Measurements from ENCODE around the gene MECR. TPM values are rescaled to one million over a fixed set of nuclear protein-coding genes. Genes with fewer than 3 reads are reported as not detected.
"Not testable (repeated sequence)": the region's sequence is repeated elsewhere in the genome, so short reads cannot be mapped to it uniquely, and the experiment has no call there.

Gene MECR
- total RNA-seq, 1 donor from 2014 or later: 34.6 TPM

DNA sequence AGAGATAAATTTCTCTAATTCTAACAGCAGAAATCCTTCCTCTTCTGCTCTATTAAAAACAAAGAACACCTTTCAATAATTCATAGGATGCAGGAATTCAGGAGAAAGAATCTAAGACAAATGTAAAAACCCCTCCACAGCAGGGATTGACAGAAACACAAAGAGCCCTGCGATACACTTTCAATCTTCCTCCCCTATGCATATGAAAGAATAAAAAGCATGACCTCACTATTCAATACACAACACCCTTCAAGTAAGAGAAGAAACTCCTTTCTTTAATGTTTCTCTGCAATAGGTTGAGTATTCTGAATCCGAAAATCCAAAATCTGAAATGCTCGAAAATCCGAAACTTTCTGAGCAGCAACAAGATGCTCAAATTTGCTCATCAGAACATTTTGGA is 66.1 kb downstream of the MECR start:
- Mint-ChIP-seq H3K36me3 (ENCODE audit: low read depth) (peaks cover 73% of the 10 kb centered on the region), H3K9me3 (no peaks in the 10 kb centered on the region), H3K4me3 (ENCODE audit: low read depth) (no peak overlapping the region), H3K27me3 (ENCODE audit: low read depth) (no peaks in the 10 kb centered on the region), H3K4me1 (ENCODE audit: low read depth) (peaks cover 30% of the 10 kb centered on the region), H3K27ac (peak overlapping the region; percentile 13)
- DNase-seq (ENCODE audit: low spot score): no peak
- intact Hi-C loops (cut with micrococcal nuclease): no loop called here

DNA sequence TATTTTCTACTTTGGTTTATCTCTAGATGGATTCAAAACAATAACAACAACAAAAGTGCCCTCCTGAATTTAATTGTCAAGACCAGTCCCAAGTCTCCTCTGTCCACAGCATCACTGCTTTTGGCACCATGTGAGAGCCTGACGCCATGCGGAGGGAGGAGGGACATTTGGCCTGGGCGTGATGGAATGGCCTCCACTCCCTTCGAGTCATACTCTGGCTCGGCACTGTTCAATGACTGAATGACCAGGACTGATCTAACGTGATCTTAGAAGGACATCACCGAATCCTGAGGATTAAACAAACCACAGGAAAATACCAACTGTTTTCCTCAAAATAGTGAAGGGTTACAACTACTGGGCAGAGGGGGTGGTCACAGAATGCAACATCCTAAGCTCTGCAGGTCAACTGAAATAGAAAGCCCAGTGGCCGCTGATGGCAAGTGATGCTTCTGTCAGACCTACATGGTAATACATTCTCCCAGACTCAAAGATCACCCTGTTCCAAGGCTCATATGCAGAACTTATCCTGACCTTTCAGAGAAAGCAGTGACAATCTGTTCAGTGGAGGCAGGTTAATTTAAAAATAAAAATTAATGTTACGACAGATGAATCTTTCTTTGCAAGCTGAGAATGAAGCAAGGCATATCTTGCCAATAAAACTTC is 68.1 kb downstream of the MECR start:
- H3K36me3 Mint-ChIP-seq (ENCODE audit: low read depth): peaks cover 77% of the 10 kb centered on the region
- no peak overlapping the region for H3K4me3 Mint-ChIP-seq (ENCODE audit: low read depth)
- peaks cover 22% of the 10 kb centered on the region for H3K4me1 Mint-ChIP-seq (ENCODE audit: low read depth)
- intact Hi-C loops (cut with micrococcal nuclease): no loop called here
- H3K9me3 Mint-ChIP-seq: no peaks in the 10 kb centered on the region
- H3K27ac Mint-ChIP-seq: no peak overlapping the region
- H3K27me3 Mint-ChIP-seq (ENCODE audit: low read depth): no peaks in the 10 kb centered on the region
- DNase-seq (ENCODE audit: low spot score): no peak

GRCh38 chr1:29162025-29162424 is 68.7 kb downstream of the MECR start:
- Mint-ChIP-seq H3K9me3 (no peaks in the 10 kb centered on the region), H3K4me3 (ENCODE audit: low read depth) (no peak overlapping the region), H3K36me3 (ENCODE audit: low read depth) (peaks cover 79% of the 10 kb centered on the region), H3K27ac (no peak overlapping the region), H3K27me3 (ENCODE audit: low read depth) (no peaks in the 10 kb centered on the region), H3K4me1 (ENCODE audit: low read depth) (peaks cover 22% of the 10 kb centered on the region)
- no peak for DNase-seq (ENCODE audit: low spot score)
- intact Hi-C loops (cut with micrococcal nuclease): no loop called here

DNA sequence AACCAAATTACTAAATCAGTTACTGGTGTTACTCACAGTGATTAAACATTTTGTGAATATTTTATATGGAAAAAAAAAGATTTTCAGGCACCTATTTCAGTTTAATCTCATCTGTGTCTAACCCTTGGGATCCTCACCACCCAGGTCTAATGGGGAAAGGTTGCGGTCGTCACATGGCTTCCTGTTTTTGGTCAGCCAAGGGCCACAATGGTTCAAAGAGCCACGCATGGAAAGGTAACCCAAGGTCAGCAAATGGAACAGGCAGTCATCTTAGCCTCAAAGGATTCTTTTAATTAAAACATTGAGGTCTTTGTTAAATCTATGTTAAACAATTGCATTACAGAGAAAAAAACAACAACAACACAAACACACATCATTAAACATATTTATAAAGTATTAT is 71.0 kb downstream of the MECR start:
- H3K9me3 Mint-ChIP-seq: no peaks in the 10 kb centered on the region
- intact Hi-C loops (cut with micrococcal nuclease): no loop called here
- no peak for DNase-seq (ENCODE audit: low spot score)

DNA sequence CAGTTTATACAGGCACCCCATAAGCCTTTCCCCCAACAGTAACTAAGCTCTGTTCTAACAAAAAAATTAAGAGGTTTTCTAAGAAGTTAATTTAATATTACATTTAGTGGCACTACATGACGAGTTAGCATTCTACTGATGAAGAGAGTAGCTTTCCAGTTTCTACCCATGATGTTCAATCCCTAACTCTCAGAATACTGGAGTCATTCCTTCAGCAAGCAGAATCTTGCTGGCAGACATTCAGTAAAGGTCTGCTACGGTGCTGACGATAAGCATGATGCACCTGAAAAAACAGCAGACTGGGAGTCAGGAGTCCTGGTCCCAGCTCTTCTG is 73.5 kb downstream of the MECR start:
- Mint-ChIP-seq H3K27me3 (ENCODE audit: low read depth) (no peaks in the 10 kb centered on the region), H3K9me3 (no peaks in the 10 kb centered on the region), H3K4me1 (ENCODE audit: low read depth) (peaks cover 3% of the 10 kb centered on the region), H3K27ac (no peak overlapping the region), H3K4me3 (ENCODE audit: low read depth) (no peak overlapping the region), H3K36me3 (ENCODE audit: low read depth) (peaks cover 75% of the 10 kb centered on the region)
- intact Hi-C loops (cut with micrococcal nuclease): no loop called here
- no peak for DNase-seq (ENCODE audit: low spot score)

More for the DNA sequence above, 71.0 kb downstream of the MECR start:
- Mint-ChIP-seq H3K36me3 (ENCODE audit: low read depth) (peaks cover 74% of the 10 kb centered on the region), H3K27ac (no peak overlapping the region), H3K27me3 (ENCODE audit: low read depth) (no peaks in the 10 kb centered on the region), H3K4me1 (ENCODE audit: low read depth) (peaks cover 9% of the 10 kb centered on the region), H3K4me3 (ENCODE audit: low read depth) (no peak overlapping the region)

GRCh38 chr1:29156543-29157268 is 74.0 kb downstream of the MECR start:
- Mint-ChIP-seq H3K36me3 (ENCODE audit: low read depth) (peaks cover 78% of the 10 kb centered on the region), H3K4me3 (ENCODE audit: low read depth) (no peak overlapping the region), H3K27me3 (ENCODE audit: low read depth) (no peaks in the 10 kb centered on the region), H3K9me3 (no peaks in the 10 kb centered on the region), H3K4me1 (ENCODE audit: low read depth) (peaks cover 3% of the 10 kb centered on the region), H3K27ac (no peak overlapping the region)
- intact Hi-C loops (cut with micrococcal nuclease): no loop called here
- DNase-seq (ENCODE audit: low spot score): no peak

GRCh38 chr1:29152046-29152805 is 78.5 kb downstream of the MECR start:
- Mint-ChIP-seq H3K4me3 (ENCODE audit: low read depth) (no peak overlapping the region), H3K27ac (no peak overlapping the region)
- intact Hi-C loops (cut with micrococcal nuclease): no loop called here

GRCh38 chr1:29150346-29150745 is 80.4 kb downstream of the MECR start:
- H3K27me3 Mint-ChIP-seq (ENCODE audit: low read depth); H3K4me1 Mint-ChIP-seq (ENCODE audit: low read depth); H3K4me3 Mint-ChIP-seq (ENCODE audit: low read depth); H3K9me3 Mint-ChIP-seq; DNase-seq (ENCODE audit: low spot score); H3K27ac Mint-ChIP-seq; intact Hi-C loops (cut with micrococcal nuclease): not testable (repeated sequence)
- H3K36me3 Mint-ChIP-seq (ENCODE audit: low read depth): peaks cover 94% of the 10 kb centered on the region

More at GRCh38 chr1:29152046-29152805, 78.5 kb downstream of the MECR start:
- Mint-ChIP-seq H3K4me1 (ENCODE audit: low read depth) (no peaks in the 10 kb centered on the region), H3K9me3 (no peaks in the 10 kb centered on the region), H3K27me3 (ENCODE audit: low read depth) (no peaks in the 10 kb centered on the region), H3K36me3 (ENCODE audit: low read depth) (peaks cover 93% of the 10 kb centered on the region)
- DNase-seq (ENCODE audit: low spot score): no peak

DNA sequence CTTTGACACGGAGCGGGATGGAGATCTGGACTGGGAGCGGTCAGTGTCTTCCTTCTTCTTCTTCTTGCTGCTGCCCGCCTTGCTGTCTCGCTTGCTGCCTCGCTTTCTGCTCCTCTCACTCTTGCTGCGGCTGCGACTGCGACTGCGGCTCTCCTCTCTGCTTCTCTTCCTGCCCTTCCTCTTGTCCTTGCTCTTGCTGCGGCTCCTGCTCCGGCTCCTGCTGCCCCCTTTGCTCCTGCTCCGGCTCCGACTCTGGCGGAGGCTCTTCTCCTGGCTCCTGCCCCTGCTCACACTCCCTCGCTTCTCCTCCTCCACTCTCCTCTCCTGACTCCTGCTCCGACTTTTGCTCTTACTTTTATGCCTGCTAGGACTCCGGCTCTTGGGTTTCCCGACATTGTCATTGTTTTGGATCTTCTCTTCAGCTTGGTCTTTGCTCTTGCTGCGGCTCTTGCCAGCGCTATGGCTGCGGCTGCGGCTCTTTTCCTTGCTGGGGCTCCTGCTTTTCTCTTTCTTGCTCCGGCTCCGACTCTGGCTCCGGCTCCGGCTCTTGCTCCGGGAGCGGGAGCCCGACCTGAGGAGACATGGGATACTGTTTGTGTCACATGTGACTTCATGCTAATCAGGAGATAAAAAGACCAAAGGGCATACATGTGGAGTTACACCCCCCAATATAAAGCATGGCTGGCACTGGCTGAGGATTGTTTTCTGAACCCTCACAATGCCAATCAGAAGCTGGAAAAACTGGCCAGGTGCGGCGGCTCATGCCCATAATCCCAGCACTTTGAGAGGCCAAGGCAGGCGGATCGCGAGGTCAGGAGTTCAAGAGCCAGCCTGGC is 81.9 kb downstream of the MECR start:
- no peak overlapping the region for H3K27ac Mint-ChIP-seq
- no peaks in the 10 kb centered on the region for H3K4me1 Mint-ChIP-seq (ENCODE audit: low read depth)
- H3K36me3 Mint-ChIP-seq (ENCODE audit: low read depth): peaks cover 89% of the 10 kb centered on the region
- H3K27me3 Mint-ChIP-seq (ENCODE audit: low read depth): no peaks in the 10 kb centered on the region
- H3K9me3 Mint-ChIP-seq: no peaks in the 10 kb centered on the region
- DNase-seq (ENCODE audit: low spot score): no peak
- intact Hi-C loops (cut with micrococcal nuclease): no loop called here
- H3K4me3 Mint-ChIP-seq (ENCODE audit: low read depth): no peak overlapping the region

GRCh38 chr1:29145739-29146437 is 84.8 kb downstream of the MECR start:
- Mint-ChIP-seq H3K36me3 (ENCODE audit: low read depth) (peaks cover 76% of the 10 kb centered on the region), H3K9me3 (no peaks in the 10 kb centered on the region), H3K27me3 (ENCODE audit: low read depth) (no peaks in the 10 kb centered on the region), H3K27ac (peak overlapping the region; percentile 9), H3K4me3 (ENCODE audit: low read depth) (no peak overlapping the region), H3K4me1 (ENCODE audit: low read depth) (no peaks in the 10 kb centered on the region)
- intact Hi-C loops (cut with micrococcal nuclease): no loop called here
- DNase-seq (ENCODE audit: low spot score): no peak

GRCh38 chr1:29144178-29144577 is 86.6 kb downstream of the MECR start:
- H3K27me3 Mint-ChIP-seq (ENCODE audit: low read depth): no peaks in the 10 kb centered on the region
- H3K9me3 Mint-ChIP-seq: no peaks in the 10 kb centered on the region
- H3K4me3 Mint-ChIP-seq (ENCODE audit: low read depth): no peak overlapping the region
- no peak overlapping the region for H3K27ac Mint-ChIP-seq
- H3K36me3 Mint-ChIP-seq (ENCODE audit: low read depth): peaks cover 59% of the 10 kb centered on the region
- intact Hi-C loops (cut with micrococcal nuclease): no loop called here
- no peaks in the 10 kb centered on the region for H3K4me1 Mint-ChIP-seq (ENCODE audit: low read depth)
- no peak for DNase-seq (ENCODE audit: low spot score)

GRCh38 chr1:29142714-29143113 is 88.0 kb downstream of the MECR start:
- peak overlapping the region; percentile 18 for H3K27ac Mint-ChIP-seq
- no peak overlapping the region for H3K4me3 Mint-ChIP-seq (ENCODE audit: low read depth)
- H3K27me3 Mint-ChIP-seq (ENCODE audit: low read depth): no peaks in the 10 kb centered on the region
- no peaks in the 10 kb centered on the region for H3K4me1 Mint-ChIP-seq (ENCODE audit: low read depth)
- intact Hi-C loops (cut with micrococcal nuclease): no loop called here
- H3K9me3 Mint-ChIP-seq: no peaks in the 10 kb centered on the region
- H3K36me3 Mint-ChIP-seq (ENCODE audit: low read depth): peaks cover 44% of the 10 kb centered on the region
- DNase-seq (ENCODE audit: low spot score): no peak
